Stimulated activated CD4-positive, alpha-beta T cell treated with anti-CD3 and anti-CD28 coated beads, Interleukin-2, amount 100 ng/mL, for 48 hours (primary cell): ENCODE data around the gene PERM1.
"Not testable (repeated sequence)": the region's sequence is repeated elsewhere in the genome, so short reads cannot be mapped to it uniquely, and the experiment has no call there.

Experiments used
- DNase-seq, 2 donors: peaks; one replicate each; pipeline ENCODE4 v3.0.0-alpha.2; 2020

PERM1 gene

DNA sequence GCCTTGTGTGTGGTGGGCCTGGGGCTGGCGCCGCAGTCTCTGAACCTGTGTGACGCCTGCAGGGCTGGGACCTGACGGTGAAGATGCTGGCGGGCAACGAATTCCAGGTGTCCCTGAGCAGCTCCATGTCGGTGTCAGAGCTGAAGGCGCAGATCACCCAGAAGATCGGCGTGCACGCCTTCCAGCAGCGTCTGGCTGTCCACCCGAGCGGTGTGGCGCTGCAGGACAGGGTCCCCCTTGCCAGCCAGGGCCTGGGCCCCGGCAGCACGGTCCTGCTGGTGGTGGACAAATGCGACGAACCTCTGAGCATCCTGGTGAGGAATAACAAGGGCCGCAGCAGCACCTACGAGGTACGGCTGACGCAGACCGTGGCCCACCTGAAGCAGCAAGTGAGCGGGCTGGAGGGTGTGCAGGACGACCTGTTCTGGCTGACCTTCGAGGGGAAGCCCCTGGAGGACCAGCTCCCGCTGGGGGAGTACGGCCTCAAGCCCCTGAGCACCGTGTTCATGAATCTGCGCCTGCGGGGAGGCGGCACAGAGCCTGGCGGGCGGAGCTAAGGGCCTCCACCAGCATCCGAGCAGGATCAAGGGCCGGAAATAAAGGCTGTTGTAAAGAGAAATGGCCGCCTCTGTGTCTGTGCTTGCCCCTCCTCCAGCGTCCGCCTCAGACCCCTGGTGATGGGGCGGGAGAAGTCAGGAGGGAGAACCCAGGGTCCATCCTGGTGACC, 32.2 kb upstream of the PERM1 start:
- DNase-seq: no peak

DNA sequence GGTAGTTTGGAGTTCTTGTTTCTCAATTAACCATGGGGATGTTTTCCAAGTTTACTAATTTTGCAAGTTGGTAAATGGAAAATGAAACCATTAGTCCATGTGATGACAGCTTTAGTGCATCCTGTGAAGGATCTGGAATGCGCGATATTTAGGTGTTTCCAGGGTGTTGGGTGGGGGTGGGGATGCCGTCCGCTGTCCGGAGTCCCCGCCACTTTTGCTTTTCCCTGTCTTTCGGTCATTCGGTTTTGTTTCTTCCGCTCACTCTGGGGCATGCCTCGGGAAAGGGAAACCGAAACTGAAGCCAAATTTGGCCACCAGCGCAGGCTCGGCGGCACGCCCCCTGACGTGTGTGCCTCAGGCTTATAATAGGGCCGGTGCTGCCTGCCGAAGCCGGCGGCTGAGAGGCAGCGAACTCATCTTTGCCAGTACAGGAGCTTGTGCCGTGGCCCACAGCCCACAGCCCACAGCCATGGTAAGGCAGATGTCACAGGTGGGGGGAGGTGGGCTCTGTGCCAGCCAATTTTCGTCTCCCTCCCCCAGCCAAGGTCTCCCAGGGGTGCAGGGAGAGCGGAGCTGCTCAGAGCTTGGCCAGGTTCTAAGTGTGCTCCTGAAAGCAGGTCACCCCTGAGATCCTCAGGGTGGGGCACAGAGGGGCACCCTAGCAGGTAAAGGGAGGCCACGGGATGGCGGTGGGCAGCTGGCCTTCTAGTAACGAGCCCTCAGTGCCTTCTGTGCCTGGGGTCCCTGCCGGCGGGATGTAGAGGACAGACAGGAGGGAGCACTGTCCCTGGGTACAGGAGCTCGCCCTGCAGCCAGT, 31.4 kb upstream of the PERM1 start, which contains the start of gene ISG15:
Gene ISG15 (plus strand): TSS at position 393 of the 817 bp plus-strand sequence. CDS start 77 bp downstream, at position 470.
- peak; percentile 73 to 76 for DNase-seq

DNA sequence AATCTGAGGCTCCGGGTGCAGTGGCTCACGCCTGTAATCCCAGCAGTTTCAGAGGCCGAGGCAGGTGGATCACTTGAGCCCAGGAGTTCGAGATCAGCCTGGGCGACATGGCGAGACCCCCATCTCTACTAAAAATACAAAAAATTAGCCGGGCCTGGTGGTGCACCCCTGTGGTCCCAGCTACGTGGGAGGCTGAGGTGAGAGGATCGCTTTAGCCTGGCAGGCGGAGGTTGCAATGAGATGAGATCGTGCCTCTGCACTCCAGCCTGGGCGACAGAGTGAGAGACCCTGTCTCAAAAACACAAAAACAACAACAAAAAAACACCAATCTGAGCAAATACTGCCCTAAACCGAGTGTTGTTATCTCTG, 30.8 kb upstream of the PERM1 start:
- not testable (repeated sequence) for DNase-seq

DNA sequence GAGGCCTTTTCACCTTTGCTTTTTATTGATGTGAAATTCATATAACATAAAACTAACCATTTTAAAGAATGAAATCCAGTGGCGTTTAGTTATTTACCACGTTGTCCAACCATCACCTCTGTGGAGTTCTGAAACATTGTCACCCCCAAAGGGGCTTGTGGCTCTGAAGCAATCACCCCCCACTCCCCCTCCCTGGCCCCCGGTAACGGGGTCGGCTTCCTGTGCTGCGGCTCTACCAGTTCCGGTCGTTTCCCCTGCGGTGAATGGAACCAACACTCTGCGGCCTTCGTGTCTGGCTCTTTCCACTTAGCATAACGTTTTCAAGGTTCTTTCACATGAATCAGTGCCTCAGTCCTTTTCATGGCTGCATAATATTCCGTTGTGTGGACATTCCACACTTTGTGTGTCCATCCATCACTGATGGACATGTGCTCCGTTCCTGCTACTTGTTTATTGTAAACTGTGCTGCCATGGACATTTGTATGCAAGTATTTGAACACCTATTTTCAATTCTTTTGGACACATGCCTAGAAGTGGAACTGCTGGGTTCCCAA, 29.6 kb upstream of the PERM1 start:
- no peak for DNase-seq

DNA sequence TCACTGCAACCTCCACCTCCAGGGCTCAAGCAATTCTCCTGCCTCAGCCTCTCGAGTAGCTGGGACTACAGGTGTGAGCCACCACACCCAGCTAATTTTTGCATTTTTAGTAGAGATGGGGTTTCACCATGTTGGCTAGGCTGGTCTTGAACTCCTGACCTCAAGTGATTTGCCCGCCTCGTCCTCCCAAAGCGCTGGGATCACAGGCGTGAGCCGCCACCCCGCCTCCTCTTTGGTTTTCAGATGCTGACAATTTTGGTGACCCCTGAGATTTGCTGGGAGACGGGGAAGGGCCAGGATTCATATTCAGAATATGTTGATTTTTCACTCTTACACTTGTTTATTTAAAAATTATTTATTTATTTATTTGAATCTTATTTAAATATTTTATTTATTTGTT, 28.2 kb upstream of the PERM1 start:
- DNase-seq: not testable (repeated sequence)

DNA sequence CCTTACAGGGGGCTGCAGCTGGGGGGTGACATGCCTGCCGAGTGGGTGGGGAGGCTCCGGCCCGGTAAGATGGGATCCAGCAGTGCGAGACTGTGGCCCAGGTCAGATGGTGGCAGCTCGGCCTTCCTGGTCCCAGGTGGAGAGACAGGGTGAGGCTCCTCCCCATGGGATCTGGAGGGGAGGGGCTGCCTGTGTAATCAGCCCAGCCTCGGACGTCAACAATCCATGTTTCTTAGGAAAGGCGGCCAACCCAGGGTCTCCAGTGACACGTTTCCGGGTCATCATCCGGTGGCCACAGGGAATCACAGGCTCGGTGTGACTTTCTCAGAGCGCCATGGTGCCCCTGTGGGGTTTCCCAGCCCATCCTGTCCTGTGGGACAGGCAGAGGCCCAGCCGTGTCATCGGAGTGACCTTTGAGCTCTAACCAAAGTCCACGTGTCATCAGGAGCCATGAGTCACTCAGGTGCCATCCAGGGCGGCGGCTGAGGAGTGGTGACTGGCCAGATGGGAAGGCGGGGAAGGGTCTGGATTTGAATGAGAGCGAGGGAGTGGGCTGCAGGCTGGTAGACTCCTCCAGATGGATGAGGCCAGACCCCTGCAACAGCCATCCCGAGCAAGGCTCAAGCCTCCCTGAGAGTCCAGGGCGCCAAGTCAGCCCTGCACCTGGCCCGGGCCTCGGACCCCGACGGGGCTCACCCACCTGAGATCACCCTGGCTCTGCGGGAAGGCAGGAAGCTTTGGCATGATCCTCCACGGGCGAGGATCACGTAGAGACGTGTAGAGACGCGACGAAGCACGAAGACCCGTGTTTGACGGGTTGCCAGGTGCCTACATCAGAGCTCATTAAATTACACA, 24.6 kb upstream of the PERM1 start:
- DNase-seq: no peak

DNA sequence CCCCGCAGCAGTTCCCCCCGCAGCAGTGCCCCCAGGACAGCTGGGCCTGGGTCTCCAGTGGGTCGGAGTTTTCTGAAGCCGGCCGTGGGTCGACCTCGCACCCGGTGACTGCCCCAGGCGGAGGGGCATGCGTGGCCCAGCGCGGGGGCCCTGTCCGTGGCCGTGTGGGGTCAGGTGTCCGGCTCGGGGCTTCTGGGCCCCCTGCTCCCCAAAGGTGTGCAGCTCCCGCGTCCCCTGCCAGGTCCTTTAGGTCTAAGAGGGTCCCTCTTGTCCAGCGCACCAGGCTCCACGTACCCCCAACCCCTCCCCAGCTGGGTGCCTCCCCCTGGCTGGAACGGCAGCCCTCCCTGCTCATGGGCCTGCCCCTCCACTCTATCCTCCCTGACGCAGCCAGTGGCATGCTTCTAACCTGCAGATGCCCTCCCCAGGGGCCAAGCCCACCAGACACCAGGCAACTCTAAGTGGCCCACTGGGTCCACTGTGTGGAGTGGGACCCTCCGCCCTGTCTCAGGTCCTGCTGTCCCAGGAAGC, 23.9 kb upstream of the PERM1 start:
- DNase-seq: no peak

DNA sequence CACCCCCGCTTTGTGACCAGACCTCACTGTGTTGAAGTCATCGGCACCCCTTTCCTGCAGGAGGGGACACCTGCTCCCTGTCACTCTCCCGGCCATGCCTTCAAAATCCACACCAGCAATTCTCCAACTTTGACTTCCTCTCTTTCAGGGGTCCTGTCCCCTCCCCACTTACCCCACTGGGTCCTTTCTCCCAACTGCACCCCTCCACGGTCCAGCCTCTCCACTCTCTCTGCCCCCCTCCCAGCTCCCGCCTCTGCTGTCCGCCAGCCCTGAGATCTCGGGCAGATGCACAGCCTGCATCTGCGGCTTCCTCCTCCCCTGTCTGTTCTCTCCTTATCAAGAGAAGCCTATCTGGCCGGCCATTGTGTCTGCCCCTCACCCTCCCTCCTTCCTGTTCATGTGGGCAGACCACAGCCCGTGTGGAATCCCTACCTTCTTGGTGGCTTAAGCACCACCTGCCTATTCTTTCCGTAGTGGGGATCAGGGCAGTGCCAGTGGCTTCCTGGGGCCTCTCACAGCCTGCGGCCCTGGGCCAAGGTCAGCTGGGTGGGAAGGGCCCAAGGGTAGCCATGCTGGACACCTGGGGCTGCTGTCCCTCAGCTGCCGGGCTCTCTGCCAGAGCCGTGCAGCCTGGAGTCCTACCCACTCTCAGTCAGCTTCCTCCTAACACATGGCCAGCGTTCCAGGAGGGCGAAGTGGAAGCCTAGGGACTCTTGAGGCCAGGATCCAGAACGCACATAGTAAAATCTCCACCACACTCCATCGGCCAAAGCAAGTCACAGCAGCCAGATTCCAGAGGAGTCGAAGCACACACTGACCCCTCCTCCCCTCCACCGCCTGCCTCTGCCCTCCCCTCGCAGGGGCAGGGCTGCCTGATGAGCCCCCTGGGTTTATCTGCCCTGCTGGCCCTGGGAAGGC, 23.1 kb upstream of the PERM1 start:
- DNase-seq: no peak

DNA sequence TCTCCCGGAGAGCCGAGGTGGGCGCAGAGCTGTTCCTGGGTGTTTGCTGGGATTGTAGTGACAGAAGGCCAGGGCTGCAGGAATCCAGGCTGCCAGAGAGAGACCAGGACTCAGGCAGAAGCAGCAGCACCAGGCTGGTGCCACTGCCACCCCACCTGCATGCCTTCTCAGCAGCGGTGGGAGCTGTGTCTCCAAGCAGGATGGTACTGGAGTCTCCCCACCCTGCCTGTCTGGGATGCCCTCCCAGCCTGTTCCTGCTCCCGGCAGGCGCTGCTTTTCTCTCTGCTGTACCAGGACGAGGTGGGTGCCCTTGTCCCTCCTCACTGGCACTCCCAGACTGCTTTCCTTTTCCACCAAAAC, 22.5 kb upstream of the PERM1 start:
- DNase-seq: no peak

DNA sequence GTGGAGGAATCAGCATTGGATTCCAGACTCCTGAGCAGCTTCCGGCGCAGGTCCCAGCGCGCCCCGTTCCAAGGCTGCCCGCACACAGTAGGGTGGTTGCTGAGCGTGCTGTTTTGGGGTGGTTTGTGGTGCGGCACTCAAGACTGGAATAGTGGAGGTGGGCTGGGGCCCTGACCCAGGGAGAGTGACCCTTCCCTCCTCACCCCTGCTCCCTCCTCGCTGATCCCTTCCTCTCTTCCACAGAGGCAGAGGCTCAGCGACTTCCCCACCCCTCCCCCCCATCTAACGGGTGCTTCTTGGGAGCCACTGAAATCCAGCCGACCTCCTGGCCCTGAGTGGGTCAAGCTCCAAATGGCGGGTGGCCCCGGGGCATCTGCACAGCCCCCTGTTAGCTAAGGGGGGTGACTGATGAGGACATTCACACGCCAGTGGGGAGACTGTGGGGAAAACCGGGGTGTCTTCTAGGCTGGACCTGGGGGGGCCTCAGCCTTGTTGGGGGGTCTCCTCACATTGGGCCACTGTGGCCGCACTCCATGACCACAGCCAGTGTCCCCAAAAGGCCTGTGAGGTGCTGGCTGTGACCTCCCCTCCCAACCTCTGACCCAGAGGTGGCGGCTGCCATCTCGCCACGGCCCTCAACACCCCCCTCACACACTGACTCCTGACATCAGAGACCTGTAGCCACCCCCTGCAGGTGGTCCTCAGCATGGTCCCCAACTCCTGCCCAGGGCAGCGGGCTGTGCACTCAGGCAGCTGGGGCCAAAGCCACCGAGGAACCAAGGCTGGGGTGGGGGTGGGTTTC, 21.9 kb upstream of the PERM1 start:
- no peak for DNase-seq

DNA sequence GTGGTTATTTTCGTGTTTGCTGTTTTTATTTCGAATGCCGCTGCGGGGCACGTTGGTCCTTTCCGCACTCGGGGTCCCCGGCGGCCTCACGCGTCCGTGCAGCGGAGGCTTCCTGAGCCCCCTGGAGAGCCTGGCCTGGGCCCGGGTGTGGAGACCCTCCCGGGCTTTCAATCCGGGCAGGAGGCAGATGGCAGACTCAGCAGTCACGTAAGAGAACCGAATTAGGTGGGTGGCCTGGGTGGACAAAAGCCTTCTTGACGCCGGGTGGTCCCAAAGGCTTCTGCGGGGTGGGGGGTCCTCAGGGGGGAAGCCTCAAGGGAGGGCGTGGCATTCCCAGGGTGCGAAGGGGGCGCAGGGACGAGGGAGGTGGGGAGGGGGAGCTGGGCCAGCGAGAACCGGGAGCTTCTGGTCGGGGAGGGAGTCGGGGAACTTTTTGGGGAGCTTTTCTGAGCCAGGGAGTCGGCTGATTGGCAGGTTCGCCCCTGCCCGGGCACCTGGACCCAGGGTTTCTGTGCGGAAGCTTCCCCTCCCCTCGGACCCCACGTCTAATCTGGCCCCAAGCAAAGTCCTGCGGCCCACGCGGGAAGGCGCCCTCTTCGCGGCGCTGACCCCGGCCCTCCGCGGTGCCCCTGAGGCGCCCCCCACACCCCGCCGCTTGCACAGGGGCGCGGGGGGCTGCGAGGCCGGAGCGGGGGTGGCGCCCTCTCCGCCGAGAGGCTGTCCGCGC, 19.3 kb upstream of the PERM1 start:
- DNase-seq: no peak

DNA sequence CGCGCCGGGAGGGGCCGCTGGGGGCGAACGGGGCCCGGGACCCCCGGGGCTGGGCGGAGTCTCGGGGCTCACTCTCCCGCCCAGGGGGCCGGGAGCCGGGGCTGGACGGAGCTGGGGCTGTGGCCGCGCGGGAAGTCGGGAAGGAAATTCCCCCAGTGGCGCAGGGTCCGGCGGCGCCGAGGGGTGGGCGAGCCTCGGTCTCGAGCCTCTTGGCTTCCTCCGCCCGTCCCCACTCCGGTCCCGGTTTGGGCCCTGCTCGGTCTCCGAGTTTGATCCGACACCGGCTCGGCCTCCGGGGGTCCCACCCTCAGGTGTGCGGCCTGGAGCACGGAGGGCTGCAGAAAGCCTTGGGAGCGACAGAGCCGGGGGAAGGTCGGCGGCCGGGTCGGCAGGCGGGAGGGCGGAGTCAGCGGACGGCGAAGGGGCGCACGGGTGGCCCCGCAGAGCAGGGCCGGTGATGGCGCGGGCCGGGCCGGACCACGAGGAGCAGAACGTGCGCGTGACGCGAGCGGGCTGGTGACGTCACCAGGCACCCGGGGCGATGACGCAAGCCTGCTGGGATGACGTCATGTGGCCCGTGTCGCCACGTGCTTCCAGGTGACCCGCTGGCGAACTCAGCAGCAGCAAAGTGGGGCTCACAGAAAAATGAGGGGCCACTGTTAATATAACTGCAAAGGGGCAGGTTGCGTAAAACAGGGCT, 18.6 kb upstream of the PERM1 start:
- DNase-seq: peak; percentile 60 to 73

DNA sequence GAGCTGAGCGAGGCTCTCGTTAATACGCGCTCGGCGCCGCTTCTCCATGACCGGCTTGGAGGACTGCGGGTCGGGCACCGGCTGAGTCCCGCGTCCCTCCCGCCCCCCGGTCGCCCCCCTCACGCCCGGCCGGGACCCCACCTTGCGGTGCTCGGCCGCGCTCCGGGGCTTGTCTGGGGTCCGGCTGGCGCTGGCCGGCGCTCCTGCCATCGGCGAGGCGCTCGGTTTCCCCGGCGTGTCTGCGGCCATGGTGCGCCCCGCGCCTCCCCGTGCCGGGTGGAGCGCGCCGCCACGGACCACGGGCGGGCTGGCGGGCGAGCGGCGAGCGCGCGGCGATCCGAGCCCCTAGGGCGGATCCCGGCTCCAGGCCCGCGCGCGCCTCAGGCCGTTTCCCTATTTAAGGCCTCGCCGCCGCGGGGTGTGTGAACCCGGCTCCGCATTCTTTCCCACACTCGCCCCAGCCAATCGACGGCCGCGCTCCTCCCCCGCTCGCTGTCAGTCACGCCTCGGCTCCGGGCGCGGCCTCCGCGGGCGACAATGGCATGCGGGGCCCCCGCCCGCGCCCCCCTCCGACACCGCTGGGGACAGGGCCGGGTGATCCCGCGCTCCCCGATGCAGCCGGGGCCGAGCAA, 17.9 kb upstream of the PERM1 start, which contains the start of gene HES4:
Gene HES4 (minus strand): TSS at position 373 of the 632 bp plus-strand sequence. CDS start 124 bp downstream, at position 249.
- peak; percentile 56 to 59 for DNase-seq

DNA sequence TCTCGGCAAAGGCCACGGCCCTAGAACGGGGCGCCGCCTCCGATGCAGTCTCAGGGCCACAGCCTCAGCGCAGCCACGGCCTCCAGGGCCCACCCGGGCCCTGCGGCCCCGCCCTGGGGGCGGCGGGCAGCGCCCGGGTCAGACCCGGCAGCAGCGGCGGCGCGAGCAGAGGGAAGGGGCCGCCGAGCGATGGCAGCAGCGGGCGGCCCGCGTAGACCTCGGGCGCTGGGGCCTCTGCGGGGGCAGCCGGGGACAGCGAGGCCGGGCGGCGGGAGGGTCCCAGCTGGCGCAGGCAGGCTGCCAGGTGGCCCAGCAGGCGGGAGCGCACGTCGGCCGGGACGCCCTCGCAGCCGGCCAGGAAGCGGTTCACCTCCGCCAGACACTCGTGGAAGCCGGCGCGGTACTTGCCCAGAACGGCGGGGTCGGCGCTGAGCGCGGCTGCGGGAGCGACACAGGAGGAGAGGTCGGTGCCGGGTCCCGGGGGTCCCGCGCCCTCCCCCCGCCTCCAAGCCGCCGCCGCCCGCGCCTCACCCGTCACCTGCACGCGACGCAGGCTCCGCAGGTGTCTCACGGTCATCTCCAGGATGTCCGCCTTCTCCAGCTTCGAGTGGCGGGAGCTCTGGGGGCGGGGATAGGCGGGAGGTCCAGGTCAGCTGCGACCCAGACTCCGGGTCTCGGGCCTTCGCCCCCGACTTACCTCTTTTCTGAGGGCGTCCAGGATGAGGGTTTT, 17.3 kb upstream of the PERM1 start:
- DNase-seq: no peak

DNA sequence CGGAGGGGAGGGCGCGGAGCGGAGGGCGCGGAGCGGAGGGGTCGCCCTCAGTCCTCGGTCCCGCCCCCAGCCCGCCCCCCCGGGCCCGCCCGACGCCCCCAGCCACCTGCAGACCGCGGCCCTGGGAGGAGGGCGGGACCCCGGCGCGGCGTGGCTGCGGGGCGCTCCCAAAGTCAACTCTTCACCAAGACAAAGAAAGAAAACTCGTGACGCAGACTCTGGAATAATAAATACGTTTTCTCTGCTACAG, 16.8 kb upstream of the PERM1 start:
- no peak for DNase-seq

DNA sequence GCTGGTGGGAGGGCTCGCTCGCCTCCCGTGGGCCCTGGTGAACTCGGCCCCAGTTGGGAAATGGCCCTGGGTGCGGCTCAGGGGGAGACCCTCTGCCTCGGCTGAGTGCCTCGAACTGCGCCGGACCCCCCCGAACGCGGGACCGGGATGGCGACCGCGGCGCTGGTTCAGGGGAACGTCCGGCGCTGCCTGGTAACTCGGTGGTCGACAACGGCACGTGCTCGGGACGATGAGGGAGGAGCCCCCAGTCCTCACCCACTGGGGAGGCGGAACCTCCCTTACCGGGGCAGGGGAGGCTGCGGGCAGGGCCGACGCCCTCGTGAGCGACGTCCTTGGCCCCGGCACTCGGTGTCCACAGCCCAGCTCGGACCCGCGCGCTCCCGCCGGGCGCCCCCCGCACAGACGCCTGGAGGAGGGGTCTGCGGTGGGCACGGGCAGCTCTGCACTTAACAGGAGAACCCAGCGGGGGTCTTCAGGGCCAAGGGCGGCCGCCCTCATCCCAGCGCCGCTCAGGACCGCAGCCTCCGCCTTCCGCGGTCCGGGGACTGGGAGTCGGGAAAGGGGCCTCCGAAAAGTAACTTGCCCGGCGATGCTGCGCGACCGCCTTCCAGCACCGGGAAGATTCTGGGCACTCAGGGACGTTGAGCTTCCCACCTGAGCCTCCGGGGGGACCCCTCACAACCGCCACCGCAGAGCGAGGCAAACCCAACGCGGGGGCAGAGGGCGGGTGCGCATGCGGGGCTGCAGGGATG, 16.3 kb upstream of the PERM1 start:
- DNase-seq: no peak

DNA sequence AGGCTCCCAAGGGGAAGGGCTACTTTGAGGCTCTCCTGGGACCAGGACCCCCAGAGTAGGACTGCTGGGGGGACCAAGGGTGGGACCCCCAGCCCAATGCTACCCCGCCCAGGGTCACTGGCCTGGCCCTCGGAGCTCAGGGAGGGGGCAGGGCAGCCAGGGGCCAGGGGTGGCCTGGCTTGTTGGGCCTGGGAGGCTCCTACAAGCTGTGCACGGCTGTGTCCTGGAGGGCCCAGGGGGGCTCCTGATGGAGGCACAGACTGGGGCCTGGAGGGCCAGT, 15.8 kb upstream of the PERM1 start:
- no peak for DNase-seq
